ES-I3 (cell line): ENCODE measurements around the gene UBA1.
A peak's percentile ranks its signal among the peaks of the same experiment; 100 is the strongest.

Experiments
- H3K36me3 ChIP-seq: 2 replicates; pipeline ENCODE4 v1.6.1; 2013; ENCODE audit warnings: mild to moderate bottlenecking, low read length, control low read depth, moderate library complexity; ENCODE audit not compliant: insufficient read depth
- H3K4me1 ChIP-seq: 2 replicates; pipeline ENCODE4 v1.6.1; 2013; ENCODE audit warnings: mild to moderate bottlenecking, control low read depth, low read length; ENCODE audit not compliant: insufficient read depth
- H3K9ac ChIP-seq: 2 replicates; pipeline ENCODE4 v1.6.1; 2013; ENCODE audit warnings: low read depth, mild to moderate bottlenecking, low read length, moderate library complexity
- H3K9me3 ChIP-seq: 2 replicates; pipeline ENCODE4 v1.6.1; 2013; ENCODE audit warnings: mild to moderate bottlenecking, low read length, moderate library complexity; ENCODE audit not compliant: control insufficient read depth, insufficient read depth

The UBA1 gene

DNA sequence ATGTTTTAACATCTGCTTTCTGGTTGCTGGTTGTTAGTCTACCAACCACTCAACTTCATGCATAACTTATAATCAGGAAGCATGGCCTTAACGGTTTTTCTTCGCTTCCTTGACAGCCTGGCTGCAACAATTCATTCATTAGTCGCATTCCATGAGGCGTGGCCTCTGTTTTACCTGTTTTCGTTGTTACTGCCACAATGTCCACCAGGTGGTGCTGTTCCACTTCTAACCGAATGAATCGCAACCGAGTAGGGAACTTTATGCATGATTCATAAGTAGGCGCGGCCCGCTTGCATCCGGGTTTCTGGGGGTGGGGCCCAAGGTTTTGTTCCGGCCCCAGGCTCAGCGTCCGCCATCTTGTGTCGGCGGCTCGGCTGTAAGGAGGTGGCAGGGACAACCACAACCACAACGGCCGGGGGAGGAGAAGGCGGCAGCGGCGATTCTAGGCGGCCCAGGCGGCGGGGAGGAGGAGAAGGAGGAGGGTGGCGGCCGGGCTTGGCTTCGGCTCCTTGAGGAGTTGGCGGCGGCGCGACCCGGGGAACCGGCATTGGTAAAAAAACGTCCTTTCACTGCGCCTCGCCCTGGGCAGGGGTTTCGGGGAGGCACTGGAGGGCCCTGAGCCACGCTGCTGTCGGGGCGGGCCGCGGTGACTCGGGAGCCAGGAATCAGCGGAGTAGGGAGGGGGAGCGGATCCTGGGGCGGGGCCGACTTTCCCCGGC lies at the start of gene UBA1:
Gene UBA1 (plus strand): TSS at position 355 of the 719 bp plus-strand sequence. CDS start 4,974 bp downstream, outside the sequence.
- Histone ChIP-seq H3K9ac (peak within 1 kb of the TSS; percentile 92), H3K36me3 (peaks cover 21% of the 10 kb centered on the region), H3K4me1 (peaks cover 32% of the 10 kb centered on the region), H3K9me3 (no peaks in the 10 kb centered on the region)

DNA sequence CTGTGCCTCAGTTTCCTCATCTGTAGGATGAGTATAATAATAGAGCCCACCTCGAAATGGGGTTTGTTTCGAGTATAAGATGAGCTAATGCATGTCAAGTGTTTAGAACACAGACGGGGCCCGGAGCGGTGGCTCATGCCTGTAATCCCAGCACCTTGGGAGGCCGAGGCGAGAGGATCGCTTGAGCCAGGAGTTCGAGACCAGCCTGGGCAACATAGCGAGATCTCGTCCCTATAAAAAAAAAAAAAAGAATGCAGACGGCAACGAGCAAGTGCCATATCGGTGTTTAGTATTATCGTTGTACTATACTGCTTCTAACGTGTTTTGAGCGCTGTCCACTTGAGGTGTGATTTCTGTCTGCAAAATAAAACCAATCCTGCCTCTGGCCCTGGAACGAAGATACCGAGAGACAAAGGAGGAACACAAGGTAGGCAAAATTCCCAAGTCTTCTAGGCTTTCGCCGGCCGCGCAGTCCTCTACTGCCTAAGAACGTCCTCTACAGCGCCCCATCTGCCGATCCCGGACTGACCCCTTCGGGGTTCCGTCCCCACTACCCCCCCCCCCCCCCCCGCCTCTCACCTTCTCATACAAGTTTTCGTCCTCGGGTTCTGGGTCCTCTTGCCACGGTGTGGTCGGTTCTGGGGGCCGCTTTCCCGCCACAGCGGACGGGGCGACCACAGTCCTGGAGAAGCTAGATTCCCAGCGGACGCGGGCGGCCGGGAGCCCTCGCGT lies 49.6 kb upstream of the UBA1 start:
- Histone ChIP-seq H3K4me1 (no peaks in the 10 kb centered on the region; the same call in 1 of the 2 replicates), H3K9me3 (no peaks in the 10 kb centered on the region)

DNA sequence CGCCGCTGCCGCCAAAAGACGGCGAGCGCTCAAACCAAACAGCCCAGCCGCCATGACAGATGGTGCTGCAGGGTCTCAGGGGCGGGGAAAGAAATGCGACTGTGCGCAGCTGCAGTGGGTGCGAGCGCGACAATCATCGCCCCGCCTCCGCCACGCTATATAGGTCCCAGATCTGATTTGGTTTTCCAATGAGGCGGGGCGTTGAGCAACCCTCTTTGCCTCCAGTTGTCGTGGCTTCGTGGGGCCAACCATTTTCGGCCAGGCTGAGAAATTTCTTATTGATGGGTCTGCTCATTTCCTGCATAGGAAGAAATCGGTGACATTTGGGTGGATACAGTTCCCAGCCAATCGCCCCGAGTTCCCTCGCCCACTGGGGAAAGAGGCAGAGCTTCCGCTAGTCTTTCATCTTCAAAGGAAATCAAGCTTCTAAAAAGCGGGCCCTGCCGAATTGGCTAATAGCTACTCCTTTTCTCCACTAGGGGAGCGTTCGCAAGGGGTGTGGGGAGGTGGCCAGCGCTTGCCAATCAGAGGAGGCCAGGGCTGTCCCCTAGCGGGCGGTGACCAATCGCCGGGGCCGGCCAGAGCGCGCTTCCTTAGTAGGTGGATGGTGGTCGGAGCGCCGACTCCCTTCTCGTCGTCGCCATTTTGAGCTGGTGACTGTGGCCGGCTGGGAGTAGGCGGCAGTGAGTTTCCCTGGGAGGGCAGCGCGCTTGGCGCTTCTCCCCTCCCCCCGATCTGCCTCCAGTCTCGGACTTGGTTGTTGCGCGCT lies 48.8 kb upstream of the UBA1 start, which contains the start of the genes NDUFB11 and RBM10:
Gene NDUFB11 (minus strand): TSS at position 77 of the 769 bp plus-strand sequence. CDS start 23 bp downstream, at position 54.
Gene RBM10 (plus strand): TSS at position 596 of the 769 bp plus-strand sequence. CDS start 2,261 bp downstream, outside the sequence.
- H3K9me3 ChIP-seq = no peaks in the 10 kb centered on the region
- peaks cover 5% of the 10 kb centered on the region; the same call in 1 of the 2 replicates for H3K36me3 ChIP-seq
- H3K9ac ChIP-seq = peak within 1 kb of the TSS; percentile 75
- H3K4me1 ChIP-seq = no peaks in the 10 kb centered on the region; the same call in 1 of the 2 replicates

More for the DNA sequence above, 49.6 kb upstream of the UBA1 start:
- Histone ChIP-seq H3K9ac (peak overlapping the region; percentile 75), H3K36me3 (peaks cover 5% of the 10 kb centered on the region; the same call in 1 of the 2 replicates)

DNA sequence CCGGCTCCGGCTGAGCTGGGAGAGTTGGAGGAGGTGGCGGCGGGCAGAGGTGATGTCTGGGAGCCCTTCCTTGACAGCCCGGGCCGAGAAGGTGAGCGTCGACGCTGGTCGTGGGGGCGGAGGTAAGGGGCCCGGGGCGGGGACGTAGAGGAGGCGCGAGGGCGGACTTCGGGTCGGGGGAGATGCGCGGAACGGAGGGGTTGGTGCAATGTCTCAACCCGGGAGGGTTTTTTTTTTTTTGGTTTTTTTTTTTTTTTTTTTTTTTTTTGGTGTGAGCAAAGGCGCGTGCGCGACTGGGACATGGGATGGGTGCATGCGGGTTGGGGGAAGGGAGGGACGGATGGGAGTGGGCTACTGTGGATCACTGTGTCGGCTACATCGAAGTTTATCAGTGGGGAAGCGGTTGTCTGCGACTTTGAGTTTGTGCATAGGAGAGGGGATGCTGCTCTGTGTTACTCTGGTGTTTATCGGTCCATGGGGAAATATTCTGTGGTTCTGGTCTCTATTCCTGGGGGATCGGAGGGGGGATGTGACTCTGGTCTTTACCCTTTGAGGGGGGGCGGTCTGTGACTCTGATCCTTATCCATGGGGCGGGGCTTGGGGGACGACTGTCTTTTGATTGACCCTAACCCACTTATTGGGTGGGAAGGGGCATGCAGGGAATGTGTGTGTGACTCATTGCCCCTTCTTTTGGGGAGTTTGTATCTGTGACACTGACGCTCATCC lies 48.1 kb upstream of the UBA1 start:
- peaks cover 5% of the 10 kb centered on the region; the same call in 1 of the 2 replicates for H3K36me3 ChIP-seq
- H3K9me3 ChIP-seq = no peaks in the 10 kb centered on the region
- H3K4me1 ChIP-seq = no peaks in the 10 kb centered on the region; the same call in 1 of the 2 replicates
- peak overlapping the region; percentile 75 for H3K9ac ChIP-seq

DNA sequence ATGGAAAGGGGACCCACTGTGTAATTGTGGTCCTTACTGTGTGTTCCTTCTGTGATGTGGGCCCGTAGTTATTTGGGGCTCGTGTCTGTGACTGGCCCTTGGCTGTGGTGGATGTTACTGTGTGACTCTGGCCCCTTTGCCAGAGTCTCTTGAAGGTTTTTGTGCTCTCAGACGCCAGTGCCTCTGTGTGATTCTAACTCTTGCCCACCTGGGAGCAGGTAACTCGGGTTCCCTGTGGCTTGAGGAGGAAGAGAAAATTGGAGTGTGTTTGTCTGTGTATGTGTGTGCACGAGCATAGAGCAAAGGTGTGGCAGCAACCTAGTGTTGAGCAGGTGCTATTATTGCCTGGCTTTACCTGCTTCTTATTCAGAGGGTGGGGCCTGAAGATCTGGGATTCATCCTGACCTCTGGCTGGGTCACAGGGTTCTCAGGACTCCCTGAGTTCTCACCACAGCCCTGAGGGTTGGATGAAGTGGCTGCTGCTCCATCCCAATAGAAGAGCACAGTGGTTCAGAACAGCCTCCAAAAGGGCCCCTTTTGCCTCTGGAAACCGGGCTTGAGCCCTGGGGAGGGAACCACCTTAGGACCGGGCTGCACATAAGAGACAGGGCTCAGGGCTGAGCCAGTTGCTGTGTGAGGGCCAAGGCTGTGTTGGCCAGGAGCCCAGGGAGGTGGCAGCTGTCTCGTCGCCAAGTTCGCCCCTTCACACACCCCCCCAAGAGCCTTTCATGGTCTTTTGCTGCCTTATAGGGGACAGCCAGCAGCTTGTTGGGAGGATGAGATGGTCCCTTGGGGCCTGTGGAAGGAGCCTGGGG lies 47.3 kb upstream of the UBA1 start:
- Histone ChIP-seq H3K4me1 (no peaks in the 10 kb centered on the region; the same call in 1 of the 2 replicates), H3K9me3 (no peaks in the 10 kb centered on the region), H3K9ac (peak overlapping the region; percentile 75), H3K36me3 (peaks cover 5% of the 10 kb centered on the region; the same call in 1 of the 2 replicates)

DNA sequence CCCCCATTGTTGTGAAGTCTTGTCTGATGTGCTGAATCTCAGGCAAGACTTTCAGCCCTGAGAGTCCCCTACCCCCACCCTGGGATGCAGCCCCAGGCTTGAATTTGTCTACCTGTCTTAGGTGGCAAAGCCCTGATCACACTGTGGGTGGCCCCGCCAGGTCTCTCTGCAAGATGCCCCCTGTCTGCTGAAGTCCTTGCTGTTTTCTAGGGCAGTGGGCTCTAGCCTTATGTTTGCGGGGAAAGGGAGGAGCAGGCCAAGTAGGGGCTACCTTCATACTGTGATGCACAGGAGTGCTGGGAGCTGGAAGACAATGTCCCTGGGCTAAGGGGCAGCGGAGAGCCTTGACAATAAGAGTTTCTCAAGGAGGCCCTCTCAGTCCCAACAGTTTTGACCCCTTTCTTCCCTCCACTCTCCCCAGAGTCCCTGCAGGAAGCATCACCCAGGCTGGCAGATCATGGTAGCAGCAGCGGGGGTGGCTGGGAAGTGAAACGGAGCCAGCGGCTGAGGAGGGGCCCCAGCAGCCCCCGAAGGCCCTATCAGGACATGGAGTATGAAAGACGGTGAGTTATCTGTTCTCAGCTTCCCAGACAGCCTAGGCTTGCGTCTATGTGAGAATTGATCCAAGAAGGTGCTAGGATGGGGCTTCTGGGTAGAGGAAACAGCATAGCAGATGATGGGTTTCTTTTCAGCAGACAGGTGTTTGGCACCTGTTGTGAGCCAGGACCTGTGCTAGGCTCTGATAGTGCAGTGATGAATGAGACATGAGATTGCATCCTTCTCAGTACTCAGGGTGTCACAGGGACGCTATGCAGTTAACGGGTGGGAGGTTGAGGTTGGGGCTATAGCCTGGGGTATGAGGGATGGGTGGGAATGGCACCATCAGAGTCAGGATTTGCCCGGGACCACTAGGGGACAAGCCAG lies 46.4 kb upstream of the UBA1 start:
- no peaks in the 10 kb centered on the region; the same call in 1 of the 2 replicates for H3K4me1 ChIP-seq
- no peak overlapping the region for H3K9ac ChIP-seq
- no peaks in the 10 kb centered on the region for H3K9me3 ChIP-seq
- H3K36me3 ChIP-seq = peaks cover 1% of the 10 kb centered on the region; the same call in 1 of the 2 replicates

DNA sequence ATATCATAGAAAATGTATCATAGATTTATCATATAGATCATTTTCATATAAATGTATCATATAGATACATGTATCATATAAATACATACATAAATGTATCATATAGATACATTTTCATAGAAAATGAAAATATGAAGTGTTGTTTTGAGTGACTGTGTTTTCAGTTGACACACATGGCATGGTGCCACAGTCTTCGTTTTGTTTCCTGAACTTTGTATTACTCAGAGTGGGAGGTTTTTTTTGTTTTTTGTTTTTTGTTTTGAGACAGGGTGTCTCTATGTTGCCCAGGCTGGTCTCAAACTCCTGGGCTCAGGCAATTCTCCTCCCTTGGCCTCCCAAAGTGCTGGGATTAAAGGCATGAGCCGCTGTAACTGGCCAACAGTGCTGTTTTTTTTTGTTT lies 44.7 kb upstream of the UBA1 start:
- Histone ChIP-seq H3K36me3 (no peaks in the 10 kb centered on the region), H3K4me1 (no peaks in the 10 kb centered on the region), H3K9me3 (no peaks in the 10 kb centered on the region), H3K9ac (no peak overlapping the region)

DNA sequence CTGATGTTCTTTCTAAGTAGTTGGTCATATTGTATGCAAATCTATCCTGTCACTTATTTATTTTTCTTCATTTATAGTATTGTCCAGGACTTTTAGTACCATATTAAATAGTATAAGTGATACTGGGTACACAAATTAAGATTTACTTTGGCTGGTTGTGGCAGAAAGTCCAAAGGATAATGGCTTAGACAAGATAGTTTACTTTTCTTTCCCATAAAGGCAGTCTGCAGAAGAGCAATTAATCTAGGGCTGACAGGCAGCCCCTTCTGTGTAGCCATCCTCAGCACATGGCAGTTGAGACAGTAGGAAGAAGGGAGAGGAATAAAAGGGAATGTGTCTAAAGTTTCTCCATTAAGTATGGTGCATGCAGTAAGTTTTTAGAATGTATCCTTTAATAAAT lies 42.2 kb upstream of the UBA1 start:
- no peaks in the 10 kb centered on the region for H3K9me3 ChIP-seq
- H3K4me1 ChIP-seq = no peaks in the 10 kb centered on the region
- H3K9ac ChIP-seq = no peak overlapping the region
- no peaks in the 10 kb centered on the region; the same call in 1 of the 2 replicates for H3K36me3 ChIP-seq

DNA sequence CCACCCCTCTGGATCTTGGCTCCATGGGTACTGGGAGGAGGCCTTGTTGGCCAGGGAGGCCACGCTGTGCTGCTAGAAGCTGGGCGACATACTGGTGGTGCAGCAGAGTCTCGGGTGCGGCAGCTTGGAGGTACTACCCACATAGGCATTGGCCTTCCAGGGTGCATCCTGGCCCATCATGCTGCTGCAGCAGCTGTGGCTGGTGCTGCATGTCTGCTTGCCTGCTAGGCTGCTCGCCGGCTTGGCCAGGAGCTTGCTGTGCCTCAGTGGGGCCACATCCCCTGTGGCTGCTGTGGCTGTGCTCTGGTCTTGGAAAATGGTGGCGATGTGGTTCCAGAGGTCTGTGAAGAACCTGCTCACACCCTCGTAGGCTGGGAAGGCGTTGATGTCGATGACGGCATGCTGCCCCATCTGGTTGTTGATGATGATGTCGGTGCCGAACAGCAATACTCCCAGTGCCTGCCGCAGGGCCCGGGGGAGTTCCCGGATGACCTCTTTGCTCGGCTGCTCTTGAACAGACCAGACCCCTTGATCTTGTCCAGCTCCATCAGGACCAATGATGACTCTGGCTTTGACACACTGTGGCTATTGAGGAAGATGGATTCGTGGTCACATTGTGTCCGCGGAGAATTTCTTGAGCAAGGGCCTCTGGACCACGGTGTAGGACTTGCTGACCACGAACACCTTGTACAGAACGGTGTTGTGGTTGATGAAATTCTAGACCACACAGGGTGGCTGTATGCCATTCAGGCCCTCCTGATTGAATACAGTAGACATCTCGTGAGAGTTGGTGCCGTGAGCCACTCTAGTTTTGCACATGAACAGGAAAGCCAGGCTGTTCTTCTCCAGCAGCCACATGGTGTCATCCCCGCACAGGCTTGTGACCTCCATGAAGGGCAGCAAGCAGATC lies 36.8 kb upstream of the UBA1 start:
- no peaks in the 10 kb centered on the region for H3K4me1 ChIP-seq
- H3K9me3 ChIP-seq = no peaks in the 10 kb centered on the region
- H3K9ac ChIP-seq = no peak overlapping the region
- H3K36me3 ChIP-seq = peaks cover 5% of the 10 kb centered on the region

DNA sequence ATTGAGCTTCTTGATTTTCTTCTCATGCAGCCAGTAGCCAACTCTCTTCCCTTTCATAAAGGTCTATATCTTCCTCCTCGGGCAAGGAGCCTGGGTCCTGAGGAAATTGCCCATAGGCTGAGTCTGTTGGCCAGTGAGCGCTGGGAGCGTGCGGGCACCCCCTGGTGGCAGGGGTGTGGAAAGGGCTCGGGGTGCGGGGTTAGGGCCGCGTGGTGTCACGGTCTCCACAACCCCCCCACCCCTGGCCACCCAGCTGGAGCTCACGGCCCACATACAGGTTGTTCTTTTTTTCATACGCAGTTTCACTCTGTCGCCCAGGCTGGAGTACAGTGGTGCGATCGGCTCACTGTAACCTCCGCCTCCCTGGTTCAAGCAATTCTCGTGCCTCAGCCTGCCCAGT lies 35.5 kb upstream of the UBA1 start:
- Histone ChIP-seq H3K9ac (no peak overlapping the region), H3K36me3 (peaks cover 5% of the 10 kb centered on the region), H3K9me3 (no peaks in the 10 kb centered on the region), H3K4me1 (no peaks in the 10 kb centered on the region)

DNA sequence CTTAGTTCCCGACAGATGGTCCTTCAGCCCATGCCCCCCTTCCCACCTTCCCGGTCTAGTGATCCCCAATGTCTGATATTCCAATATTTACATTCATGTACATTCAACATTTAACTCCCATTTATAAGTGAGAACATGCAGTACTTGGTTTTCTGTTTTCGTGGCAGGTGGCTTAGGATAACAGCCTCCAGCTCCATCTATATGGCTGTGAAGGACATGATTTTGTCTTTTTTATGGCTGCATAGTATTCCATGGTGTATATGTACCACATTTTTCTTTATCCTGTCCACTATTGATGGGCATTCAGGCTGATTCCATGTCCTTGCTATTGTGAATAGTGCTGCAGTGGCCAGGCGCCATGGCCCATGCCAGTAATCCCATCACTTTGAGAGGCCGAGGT lies 34.8 kb upstream of the UBA1 start:
- H3K36me3 ChIP-seq = peaks cover 5% of the 10 kb centered on the region
- no peaks in the 10 kb centered on the region for H3K4me1 ChIP-seq
- H3K9me3 ChIP-seq = no peaks in the 10 kb centered on the region
- H3K9ac ChIP-seq = no peak overlapping the region
